GM21360 (cell line): Measurements from ENCODE around the gene SLC4A3.

Experiments
- ATAC-seq: cut with Tn5 transposase; IDR thresholded peaks from one replicate; pipeline ENCODE4 v1.9.1; 2021; ENCODE audit warnings: mild to moderate bottlenecking, moderate library complexity; ENCODE audit not compliant: unreplicated experiment

The SLC4A3 gene

DNA sequence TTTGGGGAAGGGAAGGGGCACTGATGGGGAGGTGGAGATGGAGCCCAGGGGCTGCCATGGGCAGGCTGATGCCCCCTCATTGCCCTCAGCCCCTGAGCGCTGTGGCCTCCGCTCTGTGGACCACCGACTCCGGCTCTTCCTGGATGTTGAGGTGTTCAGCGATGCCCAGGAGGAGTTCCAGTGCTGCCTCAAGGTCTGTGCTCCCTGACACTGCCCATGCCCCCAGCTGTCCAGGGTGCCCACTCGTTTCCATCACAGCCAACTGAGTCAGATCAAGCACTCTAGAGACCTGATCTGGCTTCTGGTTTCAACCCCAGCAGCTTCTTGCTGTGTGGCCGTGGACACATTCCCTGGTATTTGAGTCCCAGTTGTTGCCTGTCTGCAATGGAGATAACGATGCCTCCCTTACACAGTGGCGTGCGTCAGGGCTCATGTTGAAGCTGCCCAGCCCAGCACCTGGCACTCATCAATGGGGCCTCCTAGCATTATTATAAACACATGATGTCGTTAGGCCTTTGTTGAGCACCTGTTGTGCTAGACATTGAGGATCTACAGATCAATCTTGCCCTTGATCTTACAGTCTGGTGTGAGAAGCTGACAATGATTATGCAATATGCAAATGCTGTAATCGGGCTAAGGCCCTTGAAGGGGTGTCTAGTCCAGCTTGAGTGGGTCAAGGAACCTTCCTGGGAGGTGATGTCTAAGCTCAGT, 15.4 kb upstream of the SLC4A3 start:
- ATAC-seq, result no peak

DNA sequence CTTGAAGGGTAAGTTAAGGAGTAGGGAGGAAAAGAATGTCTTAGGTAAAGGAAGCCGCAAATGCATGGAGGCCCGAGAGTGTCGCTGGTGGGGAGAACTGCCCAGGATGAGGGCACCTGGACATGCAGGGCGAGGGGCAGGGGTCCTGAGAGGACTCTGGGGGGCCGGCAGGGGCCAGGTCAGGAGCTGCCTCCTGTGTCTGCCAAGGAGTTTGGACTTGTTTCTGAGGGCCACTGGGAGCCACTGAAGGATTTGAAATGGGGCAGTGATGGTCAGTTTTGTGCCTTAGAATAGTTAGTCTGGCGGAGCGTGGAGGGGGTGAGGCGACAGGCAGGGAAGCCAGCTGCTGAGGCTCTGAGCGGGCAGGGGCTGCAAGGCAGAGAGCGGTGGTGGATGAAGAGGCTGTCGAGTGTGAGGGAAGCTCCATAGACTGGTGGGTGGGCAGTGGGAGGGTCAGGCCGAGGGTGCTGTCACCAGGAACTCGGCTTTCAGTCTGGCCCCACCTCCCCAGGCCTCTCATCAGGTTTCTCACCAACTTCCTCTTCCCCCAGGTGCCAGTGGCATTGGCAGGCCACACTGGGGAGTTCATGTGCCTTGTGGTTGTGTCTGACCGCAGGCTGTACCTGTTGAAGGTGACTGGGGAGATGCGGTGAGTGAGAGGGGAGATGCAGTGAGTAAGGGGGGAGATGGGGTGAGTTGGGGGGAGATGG, 14.7 kb upstream of the SLC4A3 start:
- ATAC-seq, result no peak

DNA sequence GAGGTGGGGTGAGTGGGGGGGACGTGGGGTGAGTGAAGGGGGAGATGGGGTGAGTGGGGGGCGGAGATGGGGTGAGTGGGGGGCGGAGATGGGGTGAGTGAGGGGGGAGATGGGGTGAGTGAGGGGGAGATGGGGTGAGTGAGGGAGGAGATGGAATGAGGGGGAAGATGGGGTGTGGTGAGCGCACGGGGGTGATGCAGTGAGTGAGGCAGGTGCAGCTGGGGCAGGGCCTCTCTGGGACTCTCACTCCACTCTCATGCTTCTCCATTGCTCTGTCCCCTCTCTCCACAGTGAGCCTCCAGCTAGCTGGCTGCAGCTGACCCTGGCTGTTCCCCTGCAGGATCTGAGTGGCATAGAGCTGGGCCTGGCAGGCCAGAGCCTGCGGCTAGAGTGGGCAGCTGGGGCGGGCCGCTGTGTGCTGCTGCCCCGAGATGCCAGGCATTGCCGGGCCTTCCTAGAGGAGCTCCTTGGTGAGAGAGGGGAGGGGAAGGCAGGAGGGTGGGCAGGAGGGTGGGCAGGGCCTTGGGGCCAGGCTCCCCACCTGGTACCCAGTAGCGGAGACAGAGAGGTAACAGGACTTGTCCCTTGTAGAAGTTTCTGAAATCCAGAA, 13.9 kb upstream of the SLC4A3 start:
- ATAC-seq, result no peak

DNA sequence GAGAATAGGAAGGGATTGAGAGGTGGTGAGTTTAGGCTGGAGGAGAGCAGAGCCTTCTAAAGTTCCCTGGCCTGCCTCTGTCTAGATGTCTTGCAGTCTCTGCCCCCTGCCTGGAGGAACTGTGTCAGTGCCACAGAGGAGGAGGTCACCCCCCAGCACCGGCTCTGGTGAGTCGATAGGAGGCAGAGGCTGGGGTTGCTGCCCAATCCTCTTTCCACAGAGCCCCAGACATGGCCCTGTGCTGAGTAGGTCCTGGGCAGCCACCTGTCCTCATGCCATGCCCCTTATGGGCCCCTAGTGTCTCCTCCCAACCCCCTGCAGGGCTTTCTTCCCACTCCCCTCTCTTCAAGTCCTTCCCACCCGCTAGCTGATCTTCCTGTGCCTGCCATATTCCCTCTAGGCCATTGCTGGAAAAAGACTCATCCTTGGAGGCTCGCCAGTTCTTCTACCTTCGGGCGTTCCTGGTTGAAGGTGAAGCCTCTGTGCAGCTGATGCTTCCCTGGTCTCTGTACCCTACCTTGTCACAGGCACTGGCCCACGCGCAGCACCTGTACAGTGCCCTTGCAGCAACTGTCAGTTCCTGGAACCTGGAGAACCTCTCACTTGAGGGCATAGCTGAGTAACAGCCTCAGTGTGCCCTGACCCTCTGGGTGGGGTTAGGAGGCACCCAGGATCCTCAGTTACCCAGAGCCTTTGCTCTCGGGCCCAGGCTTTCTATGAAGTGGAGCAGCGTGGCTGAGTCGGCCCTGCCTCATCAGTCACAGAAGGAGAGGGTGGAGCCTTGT, 13.2 kb upstream of the SLC4A3 start:
- no peak for ATAC-seq

DNA sequence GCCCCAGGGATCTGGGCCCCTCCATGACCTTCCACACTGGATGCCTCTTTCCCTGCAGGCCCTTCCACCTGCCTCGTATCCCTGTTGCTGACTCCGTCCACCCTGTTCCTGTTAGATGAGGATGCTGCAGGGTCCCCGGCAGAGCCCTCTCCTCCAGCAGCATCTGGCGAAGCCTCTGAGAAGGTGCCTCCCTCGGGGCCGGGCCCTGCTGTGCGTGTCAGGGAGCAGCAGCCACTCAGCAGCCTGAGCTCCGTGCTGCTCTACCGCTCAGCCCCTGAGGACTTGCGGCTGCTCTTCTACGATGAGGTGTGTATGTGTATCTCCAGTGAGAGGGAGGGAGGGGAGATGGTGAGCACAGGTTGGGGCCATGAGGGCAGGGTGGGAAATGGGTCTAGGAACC, 12.4 kb upstream of the SLC4A3 start:
- no peak for ATAC-seq

DNA sequence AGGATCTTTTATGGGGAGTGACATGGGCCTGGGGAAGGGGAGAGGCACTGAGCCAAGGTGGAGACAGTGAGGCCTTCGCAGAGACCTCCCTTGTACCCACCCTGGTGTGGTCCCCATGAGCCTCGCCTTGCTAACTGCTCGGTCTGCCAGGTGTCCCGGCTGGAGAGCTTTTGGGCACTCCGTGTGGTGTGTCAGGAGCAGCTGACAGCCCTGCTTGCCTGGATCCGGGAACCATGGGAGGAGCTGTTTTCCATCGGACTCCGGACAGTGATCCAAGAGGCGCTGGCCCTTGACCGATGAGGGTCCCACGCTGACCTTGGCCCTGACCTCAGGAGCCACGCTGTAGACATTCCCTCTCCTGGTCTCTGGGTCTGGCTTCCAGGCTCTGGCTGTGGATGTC, 11.5 kb upstream of the SLC4A3 start:
- no peak for ATAC-seq

DNA sequence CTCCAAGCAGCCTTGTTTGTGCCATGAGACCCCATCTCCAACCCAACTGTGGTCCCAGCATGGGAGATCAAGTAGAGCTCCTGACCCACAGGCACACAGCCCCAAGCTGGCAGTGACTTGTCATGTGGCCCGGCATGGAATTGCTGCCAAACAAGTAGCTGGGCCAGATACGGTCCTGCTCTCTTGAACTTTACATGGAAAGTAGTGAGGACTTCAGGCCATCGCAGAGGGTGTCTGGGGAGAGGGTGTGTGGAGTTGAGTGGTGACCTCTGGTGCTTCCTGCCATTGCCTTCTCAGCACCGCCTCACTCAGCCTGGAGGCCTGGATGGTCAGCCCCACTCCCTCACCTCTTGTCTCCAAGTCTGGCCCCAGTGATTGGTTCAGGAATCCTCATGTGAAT, 10.9 kb upstream of the SLC4A3 start:
- no peak for ATAC-seq

DNA sequence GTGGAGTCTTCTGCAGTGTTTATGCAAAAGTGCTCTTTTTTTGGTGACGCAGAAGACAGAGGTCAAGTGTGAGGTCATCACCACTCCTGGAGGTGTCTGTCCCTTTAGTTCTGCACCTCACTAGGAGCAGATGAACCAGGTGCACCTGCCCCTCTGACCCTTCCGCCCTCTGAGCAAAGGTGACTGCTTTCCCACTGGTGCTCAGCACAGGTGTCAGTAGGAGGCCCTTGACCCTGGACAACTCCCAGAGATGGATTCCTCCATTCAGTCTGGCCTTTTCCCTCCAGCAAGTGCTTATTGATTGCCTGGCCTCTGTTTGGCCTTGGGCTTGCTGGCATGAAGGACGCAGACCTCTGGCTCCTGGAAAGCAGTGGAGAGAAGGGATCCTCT, 8.7 kb upstream of the SLC4A3 start:
- no peak for ATAC-seq

DNA sequence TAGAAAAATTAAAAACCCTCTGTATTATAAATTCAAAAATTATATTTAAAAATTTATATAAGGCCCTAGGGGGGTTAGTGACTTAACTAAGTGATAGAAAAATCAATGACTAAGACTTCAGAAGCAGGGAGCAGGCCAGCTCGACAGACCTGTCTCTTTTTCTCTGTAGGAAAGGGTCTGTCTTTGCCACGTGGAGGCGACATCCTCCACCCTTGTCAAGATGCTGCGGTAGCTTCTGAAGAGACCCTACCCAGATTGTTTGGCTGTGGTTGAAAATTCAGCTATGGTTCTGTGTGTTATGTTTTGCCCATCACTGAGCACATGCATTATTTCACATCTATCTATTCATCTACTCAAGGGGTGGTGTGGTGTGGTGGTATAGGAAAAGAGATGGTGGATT, 8.2 kb upstream of the SLC4A3 start:
- no peak for ATAC-seq

DNA sequence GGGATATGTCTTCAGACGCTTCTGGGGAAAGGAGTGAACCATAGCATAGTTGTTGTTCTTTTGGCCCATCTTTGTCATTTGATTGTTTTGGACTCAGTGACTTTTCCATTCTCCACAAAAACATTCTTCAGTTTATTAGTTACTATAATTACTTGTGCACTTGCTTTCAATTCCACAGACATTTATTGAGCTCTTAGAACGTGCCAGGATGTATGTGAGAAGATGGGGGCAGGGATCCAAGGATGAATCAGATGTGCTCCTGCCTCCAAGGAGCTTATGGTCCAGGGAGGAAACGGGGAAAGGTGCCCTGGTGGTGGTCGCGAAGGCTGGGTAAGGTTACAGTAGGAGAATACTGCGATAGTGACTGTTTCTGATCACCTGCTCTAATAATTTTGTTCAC, 6.9 kb upstream of the SLC4A3 start:
- no peak for ATAC-seq

DNA sequence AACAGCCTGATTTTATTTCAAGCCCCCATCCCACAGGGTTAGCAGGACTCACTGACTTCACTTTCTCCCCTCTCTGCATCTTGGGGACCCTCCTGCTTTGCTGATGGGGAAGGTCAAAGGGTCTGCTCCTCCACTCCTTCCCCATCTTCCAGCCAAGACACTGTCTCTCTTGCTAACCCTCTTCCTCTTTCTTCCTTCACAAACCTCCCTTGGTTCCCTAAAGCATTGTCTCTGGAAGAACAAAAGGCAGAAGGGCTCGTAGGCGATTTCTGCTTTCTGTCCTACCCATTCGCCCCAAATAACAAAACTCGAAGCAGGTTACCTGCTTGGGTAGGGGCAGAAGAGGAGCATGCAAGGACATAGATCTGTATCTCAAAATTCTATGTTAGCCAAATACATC, 5.5 kb upstream of the SLC4A3 start:
- ATAC-seq, result no peak

DNA sequence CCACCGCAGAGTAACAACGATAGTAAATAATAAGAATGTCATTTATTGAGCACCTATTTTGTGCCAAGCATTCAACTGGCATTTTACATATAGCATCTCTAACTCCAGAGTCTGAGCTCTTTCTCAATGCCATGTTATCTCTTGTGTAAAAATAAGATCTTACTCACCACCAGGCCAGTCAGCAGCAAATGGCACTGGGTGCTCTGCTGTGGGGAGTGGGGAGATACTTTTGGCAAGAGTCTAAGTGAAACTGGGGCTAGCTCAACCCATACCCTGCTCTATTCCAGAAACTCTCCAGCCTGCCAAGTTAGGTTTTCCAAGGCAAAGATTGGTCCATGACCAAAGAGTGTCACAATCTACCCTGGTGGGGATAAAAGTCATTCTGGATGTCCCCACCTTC, 5.0 kb upstream of the SLC4A3 start:
- ATAC-seq, result no peak

DNA sequence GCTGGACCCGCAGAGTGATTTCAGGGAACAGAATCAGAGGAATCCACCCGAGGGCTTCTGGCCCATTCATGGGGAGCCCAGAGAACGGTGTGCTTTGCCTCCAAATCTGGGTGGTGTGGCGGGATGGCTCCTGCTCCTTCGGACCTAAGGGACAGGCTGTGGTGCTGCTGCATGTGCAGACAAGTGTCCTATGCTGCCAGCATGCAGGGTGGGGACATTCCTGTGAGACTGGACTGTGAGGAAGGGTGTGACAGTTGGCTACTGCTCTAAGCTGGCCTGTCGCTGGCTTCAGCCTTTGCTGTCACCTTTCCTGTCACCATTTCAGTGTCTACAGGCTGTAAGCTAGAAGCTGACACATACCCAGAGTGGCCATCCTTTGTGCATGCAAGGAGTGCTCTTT, 2.9 kb upstream of the SLC4A3 start:
- ATAC-seq, result no peak

DNA sequence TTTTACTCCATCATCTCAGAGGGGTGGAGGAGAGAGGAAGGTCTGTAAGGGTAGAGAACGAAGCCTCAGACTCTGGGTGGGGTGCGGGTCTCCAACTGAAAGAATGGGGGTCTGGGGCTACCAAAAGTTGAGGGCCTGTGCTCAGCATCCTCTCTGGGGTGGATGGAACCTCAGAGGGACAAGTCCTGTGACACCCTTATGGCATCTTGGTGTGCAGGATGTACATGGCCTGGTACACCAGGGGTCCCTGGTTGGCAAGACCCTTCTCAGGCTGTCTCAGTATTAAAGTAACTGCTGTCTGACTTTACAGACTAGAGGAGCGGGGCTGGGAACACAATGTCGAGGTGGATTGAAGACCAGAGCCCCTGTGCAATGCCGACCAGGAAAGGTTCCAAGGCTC, 2.3 kb upstream of the SLC4A3 start:
- no peak for ATAC-seq

DNA sequence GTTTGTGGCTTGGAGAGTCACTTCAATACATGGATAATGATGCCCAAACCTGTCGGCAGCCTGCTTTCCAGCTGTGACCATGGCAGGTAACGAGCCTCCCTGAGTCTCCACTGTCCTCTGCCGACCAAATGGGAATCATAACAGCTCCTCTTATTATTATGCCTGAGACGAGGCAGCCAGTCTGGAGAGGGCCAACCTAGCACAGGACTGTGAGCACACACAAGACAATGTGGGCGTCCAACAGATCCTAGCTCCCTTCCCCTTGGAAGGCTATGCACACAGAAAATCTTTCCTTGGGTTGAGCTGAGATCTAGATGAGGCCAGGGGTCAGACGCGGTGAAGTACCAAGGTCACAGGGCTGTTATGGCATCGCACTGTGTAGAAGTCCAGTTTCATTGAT, 890 bp upstream of the SLC4A3 start:
- ATAC-seq, result no peak

DNA sequence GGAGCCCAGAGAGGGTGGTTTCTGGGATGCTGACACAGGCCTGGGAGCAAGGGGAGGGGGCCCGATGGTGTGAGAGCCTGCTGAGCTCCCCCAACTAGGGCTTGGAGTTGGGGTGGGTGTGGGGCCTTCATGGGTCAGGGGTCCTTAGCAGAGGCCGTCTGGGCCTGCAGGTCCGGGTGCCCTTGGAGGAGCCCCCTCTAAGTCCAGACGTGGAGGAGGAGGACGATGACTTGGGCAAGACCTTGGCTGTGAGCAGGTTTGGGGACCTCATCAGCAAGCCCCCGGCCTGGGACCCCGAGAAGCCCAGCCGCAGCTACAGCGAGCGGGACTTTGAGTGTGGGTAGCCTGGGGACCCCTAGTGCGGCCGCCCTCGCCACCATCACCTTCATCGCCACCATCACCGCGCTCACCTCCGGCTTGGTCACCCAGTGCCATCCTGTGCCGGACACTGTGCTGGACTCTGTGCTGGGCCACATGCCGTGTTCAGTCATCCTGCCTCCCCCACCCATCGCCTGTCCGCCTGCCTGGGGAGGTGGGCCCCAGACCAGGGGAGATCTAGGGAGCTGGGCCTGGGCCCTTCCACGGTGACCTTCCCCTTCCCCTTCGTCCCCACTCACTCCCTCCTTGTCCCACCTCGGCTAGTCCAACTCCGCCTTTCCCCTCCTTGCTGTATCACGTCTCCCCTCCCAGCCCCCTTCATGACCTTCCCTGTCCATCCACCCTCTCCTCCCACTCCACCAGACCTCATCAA, 980 bp downstream of the SLC4A3 start:
- ATAC-seq, result no peak

DNA sequence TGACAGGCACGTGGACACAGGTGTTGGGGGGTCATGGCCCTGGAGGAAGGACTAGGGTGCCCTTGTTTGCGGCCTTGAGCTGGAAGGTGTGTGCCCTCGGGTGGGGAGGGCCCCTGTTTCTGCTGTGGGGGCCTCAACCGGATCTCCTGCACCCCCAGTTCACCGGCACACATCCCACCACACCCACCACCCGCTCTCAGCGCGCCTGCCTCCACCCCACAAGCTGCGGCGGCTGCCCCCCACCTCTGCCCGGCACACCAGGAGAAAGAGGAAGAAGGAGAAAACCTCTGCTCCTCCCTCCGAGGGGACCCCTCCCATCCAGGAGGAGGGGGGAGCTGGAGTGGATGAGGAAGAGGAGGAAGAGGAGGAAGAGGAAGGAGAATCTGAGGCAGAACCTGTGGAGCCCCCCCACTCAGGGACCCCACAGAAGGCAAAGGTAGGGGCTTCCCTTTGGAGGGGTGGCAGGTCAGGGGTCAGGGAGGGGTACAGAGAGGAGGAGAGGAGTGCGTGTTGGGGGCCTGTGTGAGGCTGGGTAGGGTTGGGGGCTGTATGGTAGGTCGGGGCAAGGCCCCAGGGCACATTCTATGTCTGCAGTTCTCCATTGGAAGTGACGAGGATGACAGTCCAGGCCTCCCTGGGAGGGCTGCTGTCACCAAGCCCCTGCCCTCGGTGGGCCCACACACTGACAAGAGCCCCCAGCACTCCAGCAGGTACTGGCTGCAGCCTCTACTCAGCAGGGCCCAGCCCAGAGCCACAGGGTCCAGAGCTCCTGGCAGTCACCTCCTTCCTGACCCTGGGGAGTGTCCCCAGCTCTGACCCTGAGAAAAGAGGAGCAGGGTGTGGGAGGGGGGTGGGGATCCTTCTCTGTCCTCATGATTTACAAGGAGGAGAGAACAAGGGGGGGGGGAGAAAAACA, 1.8 kb downstream of the SLC4A3 start:
- ATAC-seq, result no peak

DNA sequence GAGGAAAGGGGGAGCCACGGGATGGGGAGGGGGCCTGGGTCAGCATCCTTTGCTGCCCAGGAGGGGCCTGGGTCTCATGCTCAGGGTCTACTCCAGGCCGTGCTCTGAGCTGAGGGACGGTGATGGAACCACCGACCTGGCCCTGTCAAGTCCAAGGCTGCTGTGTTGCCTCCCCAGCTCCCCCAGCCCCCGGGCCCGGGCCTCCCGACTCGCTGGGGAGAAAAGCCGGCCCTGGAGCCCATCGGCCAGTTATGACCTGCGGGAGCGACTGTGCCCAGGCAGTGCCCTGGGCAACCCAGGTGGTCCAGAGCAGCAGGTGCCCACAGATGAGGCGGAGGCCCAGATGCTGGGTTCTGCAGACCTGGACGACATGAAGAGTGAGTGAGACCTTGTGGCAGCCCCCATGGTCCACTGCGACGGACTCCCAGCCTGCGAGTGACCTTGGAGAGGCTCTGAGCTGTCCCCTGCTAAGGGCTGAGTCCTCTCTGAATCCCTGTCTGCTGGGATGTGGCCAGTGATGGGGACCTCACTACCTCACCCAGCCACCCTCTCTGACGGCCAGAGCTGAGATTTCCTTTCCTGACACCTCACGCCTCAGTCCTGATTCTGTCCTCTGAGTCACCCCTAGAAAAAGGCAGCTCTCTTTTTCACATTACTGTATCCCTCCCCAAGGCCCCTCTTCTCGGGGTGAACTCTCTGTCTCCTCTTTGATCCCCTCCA, 2.7 kb downstream of the SLC4A3 start:
- ATAC-seq, result no peak

DNA sequence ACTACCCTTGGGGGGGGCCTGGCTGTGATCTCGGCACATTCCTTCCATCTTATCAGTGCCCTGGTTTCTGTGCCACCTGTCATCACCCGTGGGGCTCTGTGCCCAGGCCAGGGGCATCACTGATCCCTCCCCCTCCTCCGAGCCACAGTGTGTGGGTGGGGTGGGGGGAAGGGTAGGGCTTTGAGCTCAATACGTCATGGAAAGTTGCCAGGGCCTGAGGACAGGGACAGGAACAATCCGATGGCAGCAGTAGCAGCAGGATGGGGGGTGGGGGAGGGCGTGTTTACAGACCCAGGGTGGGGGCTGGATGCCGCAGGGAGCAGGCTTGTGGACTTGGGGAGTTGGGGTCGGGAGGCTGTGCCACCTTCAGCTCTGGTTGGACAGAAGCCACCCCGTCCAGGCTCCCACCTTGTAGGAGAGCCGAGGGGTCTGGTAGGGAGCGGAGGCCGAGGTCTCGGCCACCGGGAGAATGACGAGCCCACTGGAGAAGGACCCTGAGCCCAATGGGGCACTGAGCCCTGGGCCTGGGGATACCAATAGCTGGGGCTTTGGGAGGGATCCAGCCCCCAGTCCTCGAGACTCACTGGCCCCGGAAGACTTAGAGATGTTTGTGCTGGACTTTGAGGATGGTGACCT, 3.5 kb downstream of the SLC4A3 start:
- no peak for ATAC-seq
